GM10248 (cell line): ENCODE data around the gene GUCY1A1.

Experiments
- CTCF ChIA-PET: fragments of 300-600 bp; sonication (Branson Sonifier 250); formaldehyde crosslinking; extraction: SDS; loops from one replicate; lab custom pipeline; 2021; ENCODE audit warnings: antibody characterized with exemption; lab: Yijun Ruan, JAX
- POLR2A ChIA-PET: fragments of 350-650 bp; sonication (Branson Sonifier 250); formaldehyde crosslinking; extraction: SDS; loops from one replicate; lab custom pipeline; 2020; ENCODE audit warnings: antibody characterized with exemption; lab: Yijun Ruan, JAX
- DNase-seq: peaks from one replicate; pipeline ENCODE4 v3.0.0; 2012; ENCODE audit errors: extremely low spot score
- TF ChIP-seq, protein P1 (sequence below): IDR thresholded peaks from 2 replicates; pipeline ENCODE4 v1.5.1; 2012; ENCODE audit warnings: mild to moderate bottlenecking, low read depth; ENCODE audit errors: extremely low read depth, missing control alignments, control extremely low read depth

The GUCY1A1 gene

DNA sequence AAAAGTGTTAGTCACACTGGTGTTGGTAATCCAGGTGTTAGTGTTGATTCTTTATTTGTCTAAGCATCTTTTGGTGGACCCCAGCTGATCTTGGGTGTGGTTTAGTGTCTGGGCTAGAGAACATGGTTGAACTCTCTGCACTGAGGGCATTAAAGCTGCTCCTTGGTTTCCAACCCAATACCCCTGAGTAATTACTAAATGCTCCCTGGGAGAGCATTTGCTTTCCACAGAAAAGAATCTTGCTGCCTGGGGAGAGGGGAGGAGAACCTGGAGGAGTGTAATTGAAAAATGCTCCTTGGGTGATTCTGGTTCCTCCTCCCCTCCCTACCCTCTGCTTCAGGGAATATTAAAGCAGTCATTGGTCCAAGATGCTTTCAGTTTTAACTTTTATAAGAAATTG, 95.3 kb downstream of the GUCY1A1 start:
- TF ChIP-seq, protein P1, sequence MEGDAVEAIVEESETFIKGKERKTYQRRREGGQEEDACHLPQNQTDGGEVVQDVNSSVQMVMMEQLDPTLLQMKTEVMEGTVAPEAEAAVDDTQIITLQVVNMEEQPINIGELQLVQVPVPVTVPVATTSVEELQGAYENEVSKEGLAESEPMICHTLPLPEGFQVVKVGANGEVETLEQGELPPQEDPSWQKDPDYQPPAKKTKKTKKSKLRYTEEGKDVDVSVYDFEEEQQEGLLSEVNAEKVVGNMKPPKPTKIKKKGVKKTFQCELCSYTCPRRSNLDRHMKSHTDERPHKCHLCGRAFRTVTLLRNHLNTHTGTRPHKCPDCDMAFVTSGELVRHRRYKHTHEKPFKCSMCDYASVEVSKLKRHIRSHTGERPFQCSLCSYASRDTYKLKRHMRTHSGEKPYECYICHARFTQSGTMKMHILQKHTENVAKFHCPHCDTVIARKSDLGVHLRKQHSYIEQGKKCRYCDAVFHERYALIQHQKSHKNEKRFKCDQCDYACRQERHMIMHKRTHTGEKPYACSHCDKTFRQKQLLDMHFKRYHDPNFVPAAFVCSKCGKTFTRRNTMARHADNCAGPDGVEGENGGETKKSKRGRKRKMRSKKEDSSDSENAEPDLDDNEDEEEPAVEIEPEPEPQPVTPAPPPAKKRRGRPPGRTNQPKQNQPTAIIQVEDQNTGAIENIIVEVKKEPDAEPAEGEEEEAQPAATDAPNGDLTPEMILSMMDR: no peak
- POLR2A ChIA-PET: no interaction called here
- CTCF ChIA-PET: no interaction called here
- no peak for DNase-seq

DNA sequence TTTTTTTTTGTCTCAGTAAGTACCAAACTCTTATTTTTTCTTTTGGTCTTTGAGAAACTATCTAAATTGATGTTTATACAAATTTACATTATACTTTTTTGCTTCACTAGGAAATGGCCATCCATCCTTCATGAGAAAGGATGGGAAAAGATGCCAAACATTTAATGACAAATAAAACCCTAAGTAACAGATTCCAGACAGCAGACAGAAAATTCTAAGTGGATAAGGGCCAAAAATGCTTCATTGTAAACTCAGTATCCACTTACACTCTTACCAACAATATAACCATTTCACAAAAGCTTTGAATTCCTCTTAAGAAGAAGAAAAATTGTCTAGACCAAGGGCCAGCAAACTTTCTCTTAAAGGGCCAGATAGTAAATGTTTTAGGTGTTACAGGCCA, 95.7 kb downstream of the GUCY1A1 start:
- ChIA-PET CTCF (no interaction called here), POLR2A (no interaction called here)
- DNase-seq: no peak
- TF ChIP-seq, protein P1: no peak

DNA sequence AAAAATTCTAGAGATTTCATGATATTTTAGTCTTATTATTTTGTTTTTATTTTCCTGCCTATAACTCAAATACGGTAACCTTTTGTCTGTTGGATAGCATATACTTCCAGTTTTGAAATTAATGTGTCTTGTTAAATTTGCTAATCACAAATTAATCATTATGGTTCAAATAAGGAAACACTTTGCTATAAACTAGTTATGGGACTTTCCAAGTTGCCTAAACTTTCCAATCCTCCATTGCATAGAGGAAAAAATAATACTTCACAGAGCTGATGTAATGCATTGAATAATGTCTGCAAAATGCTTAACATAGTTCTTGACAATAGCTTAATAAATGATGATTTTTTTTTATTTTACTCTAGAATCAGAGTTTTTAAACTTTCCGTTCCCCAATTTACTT, 96.9 kb downstream of the GUCY1A1 start:
- no peak for DNase-seq
- TF ChIP-seq, protein P1: no peak
- ChIA-PET CTCF (interaction anchor here (1.0 kb wide), 1 partner anchor 24 kb away, joined by 3 read pairs; no protein-coding TSS in a partner anchor), POLR2A (no interaction called here)

DNA sequence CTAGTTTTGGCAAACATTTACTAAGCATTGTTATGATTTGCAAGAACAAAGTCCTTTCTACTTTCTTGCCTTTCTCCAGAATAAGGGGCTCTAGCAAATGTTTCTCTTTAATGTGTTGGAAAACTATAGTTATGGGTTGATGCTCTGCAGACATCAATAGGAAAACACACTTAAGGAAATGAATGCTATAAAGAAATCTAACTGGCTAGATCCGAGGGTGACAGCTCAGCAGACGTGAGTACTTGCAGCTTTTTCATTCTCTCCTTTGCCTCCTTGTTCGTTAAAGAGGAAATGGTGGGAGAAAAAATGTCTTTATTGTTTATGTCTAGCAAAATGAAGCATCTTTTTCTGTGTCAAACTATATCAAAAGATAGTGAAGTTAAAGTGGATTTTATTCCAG, 98.5 kb downstream of the GUCY1A1 start:
- DNase-seq: no peak
- TF ChIP-seq, protein P1: no peak
- POLR2A ChIA-PET: no interaction called here
- CTCF ChIA-PET: interaction anchor here (1.0 to 1.2 kb wide), 2 partner anchors 9 to 63 kb away, joined by 3 read pairs; no protein-coding TSS in a partner anchor

DNA sequence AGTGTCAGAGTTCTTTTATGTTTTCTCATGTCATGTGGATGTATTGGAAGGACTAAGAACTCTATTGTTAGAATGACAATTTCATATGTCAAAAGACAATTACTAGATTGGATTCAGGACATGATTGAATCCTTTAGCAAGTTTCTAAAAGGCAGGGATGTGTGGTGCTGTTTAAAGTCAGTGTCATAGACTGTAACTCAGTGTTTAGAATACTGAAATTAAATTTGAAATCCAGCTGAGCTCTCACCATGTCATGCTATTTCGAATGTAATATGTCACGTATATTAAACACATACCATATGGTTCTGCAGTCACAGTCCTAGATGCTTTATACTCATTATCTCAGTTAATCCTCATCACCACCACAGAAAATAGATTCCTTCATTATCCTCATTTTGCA, 100.0 kb downstream of the GUCY1A1 start:
- POLR2A ChIA-PET: no interaction called here
- DNase-seq: no peak
- TF ChIP-seq, protein P1: no peak
- CTCF ChIA-PET: interaction anchor here (0.6 to 1.4 kb wide), 5 partner anchors 9 to 234 kb away, joined by 3 to 4 read pairs (median 3); no protein-coding TSS in a partner anchor

DNA sequence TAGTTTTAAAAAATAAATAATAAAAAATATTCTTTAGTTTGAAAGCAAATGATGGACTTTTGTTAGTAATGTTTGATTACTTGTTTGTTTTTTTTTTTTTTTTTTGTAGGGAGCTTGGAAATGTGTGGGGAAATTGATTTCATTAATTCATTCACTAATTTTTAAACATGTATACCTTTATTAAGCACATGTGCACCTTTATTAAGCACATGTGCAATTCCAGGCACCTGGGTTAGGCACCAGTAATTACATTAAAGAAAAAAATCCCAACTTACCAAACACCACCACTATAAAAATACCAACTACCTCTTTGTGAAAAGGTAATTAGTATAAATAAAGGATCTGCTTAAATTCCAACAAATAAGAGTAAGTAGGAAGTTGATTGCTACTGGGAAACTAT, 101.7 kb downstream of the GUCY1A1 start:
- ChIA-PET POLR2A (no interaction called here), CTCF (interaction anchor here (1.3 to 1.5 kb wide), 3 partner anchors 10 to 19 kb away, joined by 3 to 4 read pairs (median 3); no protein-coding TSS in a partner anchor)
- no peak for DNase-seq
- TF ChIP-seq, protein P1: no peak
